ENCODE measurements around the gene SPEF2. TPM values are rescaled to one million over a fixed set of nuclear protein-coding genes. Genes with fewer than 3 reads are reported as not detected.

The SPEF2 gene
- total and polyA plus RNA-seq, 8 donors: 1.5 to 25.4 (median 3.8) TPM

DNA sequence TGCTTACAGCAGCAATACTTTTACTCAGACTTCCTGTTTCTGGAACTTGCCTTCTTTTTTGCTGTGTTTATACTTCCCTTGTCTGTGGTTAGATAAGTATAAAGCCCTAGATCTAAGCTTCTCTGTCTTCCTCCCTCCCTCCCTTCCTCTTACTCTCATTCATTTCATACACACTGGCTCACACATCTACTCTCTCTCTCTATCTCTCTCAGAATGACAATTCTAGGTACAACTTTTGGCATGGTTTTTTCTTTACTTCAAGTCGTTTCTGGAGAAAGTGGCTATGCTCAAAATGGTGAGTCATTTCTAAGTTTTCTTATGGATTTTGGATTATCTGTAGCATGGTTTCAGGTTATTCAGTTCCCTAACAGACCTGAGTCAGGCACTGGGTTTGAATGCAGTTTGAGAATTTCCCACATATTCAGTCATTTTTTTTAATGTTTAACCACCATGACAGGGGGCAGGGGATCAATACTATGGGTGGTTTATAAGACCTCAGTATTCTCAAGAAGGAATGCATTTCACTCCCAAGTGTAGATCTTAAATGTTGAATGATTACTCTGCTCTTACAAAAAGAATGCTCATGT is 239.2 kb downstream of the SPEF2 start, which contains the start of gene IL7R:
IL7R (plus strand) TSS at position 127 of the 587 bp plus-strand sequence; CDS start at position 214, 87 bp downstream.
- Histone ChIP-seq H3K9me3 (no peaks in the 10 kb centered on the region), H3K27me3 (no peaks in the 10 kb centered on the region), H3K4me1 (no peaks in the 10 kb centered on the region), H3K4me3 (peak within 1 kb of the TSS in 2 of 4 donors; percentile 2 to 17), H3K27ac (peak within 1 kb of the TSS in 4 of 5 donors; percentile 31 to 48 (median 40)), H3K36me3 (no peaks in the 10 kb centered on the region)
- peak in 1 of 2 donors; percentile 35 for DNase-seq
- TF ChIP-seq POLR2AphosphoS5 (IDR thresholded peaks at IDR 0.05): peak in 2 of 3 donors; percentile 35 to 62
- no peak for TF ChIP-seq EP300 (IDR thresholded peaks at IDR 0.05)
- peak in 1 of 4 donors; percentile 31 for TF ChIP-seq POLR2A (IDR thresholded peaks at IDR 0.05)
- WGBS, 5 donors: 34 to 54% (median 41%) methylated on average over 1 of the region's 1 CpG
- intact Hi-C loops (cut with DNase I; ENCODE audit: low total_unique reads): no loop called here

DNA sequence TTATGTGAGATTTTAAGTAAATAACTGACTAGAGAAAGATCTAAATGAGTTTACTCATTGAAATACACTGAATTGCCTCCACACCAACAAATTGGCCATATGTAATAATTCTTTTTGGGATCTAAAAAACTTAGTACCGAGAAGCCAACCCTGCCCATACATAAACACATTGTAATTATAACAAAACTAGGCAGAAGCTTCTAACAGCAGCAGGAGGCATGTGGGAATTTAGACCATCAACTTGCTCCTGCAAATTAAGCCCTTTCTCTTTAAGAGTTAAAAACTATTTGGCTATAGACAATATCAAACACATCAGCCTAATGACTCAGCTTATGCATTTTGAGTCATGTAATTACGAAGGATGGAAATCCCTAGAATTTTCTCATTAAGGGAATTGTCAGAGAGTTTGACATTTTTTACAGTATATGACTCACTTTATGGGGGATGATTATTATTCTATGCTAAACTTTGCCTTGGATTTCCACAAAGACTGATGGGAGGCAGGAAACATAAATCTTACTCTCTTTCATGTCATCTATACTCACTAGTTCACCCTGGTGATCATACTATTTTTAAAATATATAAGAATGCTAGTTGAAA is 240.0 kb downstream of the SPEF2 start:
- TF ChIP-seq, protein P1, sequence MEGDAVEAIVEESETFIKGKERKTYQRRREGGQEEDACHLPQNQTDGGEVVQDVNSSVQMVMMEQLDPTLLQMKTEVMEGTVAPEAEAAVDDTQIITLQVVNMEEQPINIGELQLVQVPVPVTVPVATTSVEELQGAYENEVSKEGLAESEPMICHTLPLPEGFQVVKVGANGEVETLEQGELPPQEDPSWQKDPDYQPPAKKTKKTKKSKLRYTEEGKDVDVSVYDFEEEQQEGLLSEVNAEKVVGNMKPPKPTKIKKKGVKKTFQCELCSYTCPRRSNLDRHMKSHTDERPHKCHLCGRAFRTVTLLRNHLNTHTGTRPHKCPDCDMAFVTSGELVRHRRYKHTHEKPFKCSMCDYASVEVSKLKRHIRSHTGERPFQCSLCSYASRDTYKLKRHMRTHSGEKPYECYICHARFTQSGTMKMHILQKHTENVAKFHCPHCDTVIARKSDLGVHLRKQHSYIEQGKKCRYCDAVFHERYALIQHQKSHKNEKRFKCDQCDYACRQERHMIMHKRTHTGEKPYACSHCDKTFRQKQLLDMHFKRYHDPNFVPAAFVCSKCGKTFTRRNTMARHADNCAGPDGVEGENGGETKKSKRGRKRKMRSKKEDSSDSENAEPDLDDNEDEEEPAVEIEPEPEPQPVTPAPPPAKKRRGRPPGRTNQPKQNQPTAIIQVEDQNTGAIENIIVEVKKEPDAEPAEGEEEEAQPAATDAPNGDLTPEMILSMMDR (IDR thresholded peaks at IDR 0.05): no peak
- TF ChIP-seq POLR2A (IDR thresholded peaks at IDR 0.05) (no peak), EP300 (IDR thresholded peaks at IDR 0.05) (no peak), POLR2AphosphoS5 (IDR thresholded peaks at IDR 0.05) (no peak)
- intact Hi-C loops (cut with DNase I; ENCODE audit: low total_unique reads): no loop called here
- Histone ChIP-seq H3K4me3 (peak overlapping the region in 2 of 4 donors; percentile 2 to 17), H3K9me3 (no peaks in the 10 kb centered on the region), H3K4me1 (no peaks in the 10 kb centered on the region), H3K27me3 (no peaks in the 10 kb centered on the region), H3K36me3 (no peaks in the 10 kb centered on the region), H3K27ac (peak overlapping the region in 4 of 5 donors; percentile 0 to 31 (median 22))
- 40 to 58% (median 50%) methylated on average over 2 of the region's 2 CpGs for WGBS, 5 donors
- DNase-seq: no peak

DNA sequence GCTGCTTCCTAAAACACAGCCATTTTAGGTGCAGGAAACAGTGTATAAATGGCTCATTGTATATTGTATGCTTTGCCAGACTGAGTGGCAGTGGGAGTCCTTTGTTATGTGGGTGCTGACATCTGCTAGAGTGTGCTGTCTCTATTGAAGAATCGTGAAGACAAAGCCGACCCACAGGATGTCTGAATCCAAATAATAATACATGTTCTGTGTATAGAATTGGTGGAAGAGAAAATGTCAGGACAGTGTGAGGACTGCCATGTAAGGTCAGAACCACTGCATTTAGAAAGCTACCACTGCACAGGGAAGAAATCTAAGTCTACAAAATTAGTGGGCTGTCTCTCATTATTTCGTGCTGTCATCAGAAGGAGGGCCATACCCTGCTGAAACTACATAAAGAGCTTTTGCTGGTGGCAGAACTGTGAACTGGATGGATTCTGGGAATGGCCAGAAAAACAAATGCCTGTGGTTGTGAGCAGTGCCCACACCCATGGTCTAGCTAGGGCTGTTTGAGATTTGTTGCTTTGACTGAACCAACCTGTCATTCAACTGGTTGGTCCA is 241.5 kb downstream of the SPEF2 start:
- no peaks in the 10 kb centered on the region for H3K4me1 ChIP-seq
- 50 to 56% (median 53%) methylated on average over 3 of the region's 3 CpGs for WGBS, 5 donors
- H3K36me3 ChIP-seq: no peaks in the 10 kb centered on the region
- H3K27me3 ChIP-seq: no peaks in the 10 kb centered on the region
- peak overlapping the region in 3 of 4 donors; percentile 14 to 16 (median 16) for H3K4me3 ChIP-seq
- TF ChIP-seq EP300 (IDR thresholded peaks at IDR 0.05) (no peak), POLR2AphosphoS5 (IDR thresholded peaks at IDR 0.05) (no peak), POLR2A (IDR thresholded peaks at IDR 0.05) (no peak)
- TF ChIP-seq, protein P1 (IDR thresholded peaks at IDR 0.05): no peak
- DNase-seq: peak in 1 of 2 donors; percentile 8
- H3K27ac ChIP-seq: peak overlapping the region in 4 of 5 donors; percentile 0 to 26 (median 12)
- intact Hi-C loops (cut with DNase I; ENCODE audit: low total_unique reads): no loop called here
- no peaks in the 10 kb centered on the region for H3K9me3 ChIP-seq

DNA sequence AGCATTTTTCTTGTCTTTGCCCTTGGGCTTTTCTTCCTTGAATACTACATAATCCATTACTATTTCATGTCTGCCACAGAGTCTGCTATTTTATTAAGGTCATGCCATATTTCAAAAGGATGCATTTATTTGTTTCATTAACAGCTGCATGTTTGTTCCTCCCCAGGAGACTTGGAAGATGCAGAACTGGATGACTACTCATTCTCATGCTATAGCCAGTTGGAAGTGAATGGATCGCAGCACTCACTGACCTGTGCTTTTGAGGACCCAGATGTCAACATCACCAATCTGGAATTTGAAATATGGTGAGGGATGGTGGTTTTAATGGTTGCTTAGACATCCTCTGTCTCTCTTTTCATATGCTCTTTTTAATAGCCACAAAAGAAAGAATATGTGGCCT is 243.0 kb downstream of the SPEF2 start:
- peak overlapping the region in 3 of 4 donors; percentile 1 to 14 (median 5) for H3K4me3 ChIP-seq
- H3K9me3 ChIP-seq: no peaks in the 10 kb centered on the region
- DNase-seq: no peak
- WGBS, 5 donors: 82 to 100% (median 94%) methylated on average over 1 of the region's 1 CpG
- H3K36me3 ChIP-seq: no peaks in the 10 kb centered on the region
- no peak overlapping the region for H3K27ac ChIP-seq
- no peaks in the 10 kb centered on the region for H3K27me3 ChIP-seq
- intact Hi-C loops (cut with DNase I; ENCODE audit: low total_unique reads): no loop called here
- TF ChIP-seq POLR2AphosphoS5 (IDR thresholded peaks at IDR 0.05) (no peak), EP300 (IDR thresholded peaks at IDR 0.05) (no peak), POLR2A (IDR thresholded peaks at IDR 0.05) (no peak)
- TF ChIP-seq, protein P1 (IDR thresholded peaks at IDR 0.05): no peak
- H3K4me1 ChIP-seq: no peaks in the 10 kb centered on the region
